H1 (cell line): ENCODE data around the gene SPECC1. TPM values are rescaled to one million over a fixed set of nuclear protein-coding genes. Genes with fewer than 3 reads are reported as not detected.

Experiments
- SIX5 ChIP-seq: IDR thresholded peaks from 2 replicates; pipeline ENCODE4 v1.6.1; 2011; ENCODE audit warnings: mild to moderate bottlenecking, low read depth, low read length
- polyA plus RNA-seq, 7 experiments: library from polyadenylated mRNA; depleted of rRNA in 3 of 7; stranded (reverse) in 5 of 7; unstranded in 2 of 7; fragments of >200 nt in 5 of 7; fragments of 200-250 nt in 2 of 7; gene quantifications; 1 replicate in 5 of 7; 2 replicates in 1 of 7; 4 replicates in 1 of 7; pipeline versions ENCODE4 v1.2.1 to v1.2.3, GENCODE V29; 2011 to 2013; ENCODE audit warnings: missing spikeins in 2 of 7, mixed read lengths in 2 of 7
- total RNA-seq: library from RNA; stranded (reverse); fragmentation: NEBNext Ultra II Directional; extraction: Animal tissue kit (Norgen Biotek cat#: 25700); gene quantifications from 2 replicates; pipeline ENCODE4 v1.2.1, GENCODE V29; 2021

Gene SPECC1
- total and polyA plus RNA-seq, 2 of the 8 experiments (the other 6 are each of a cell fraction or from before 2014, with no cell fraction given), result 35.8 to 87.9 TPM

GRCh38 chr17:20067711-20068110 lies 58.6 kb downstream of the SPECC1 start (continued):
- no peak for TF ChIP-seq SIX5
